Smooth muscle cell (in vitro differentiated cells): ENCODE measurements around the gene MXRA8. TPM values are rescaled to one million over a fixed set of nuclear protein-coding genes. Genes with fewer than 3 reads are reported as not detected.

Experiments used
- DNase-seq: peaks from one replicate; lab custom pipeline; 2025; ENCODE audit not compliant: unreplicated experiment; lab: John Stamatoyannopoulos, UW
- H2AFZ ChIP-seq: fragments of 200-600 bp; sonication (generic); 2 replicates; pipeline ENCODE4 v1.6.0; 2016; ENCODE audit warnings: antibody characterized with exemption, low read depth, mild to moderate bottlenecking
- H3F3A ChIP-seq: fragments of 200-600 bp; sonication (generic); 2 replicates; pipeline ENCODE4 v1.6.0; 2017; ENCODE audit warnings: antibody characterized with exemption, low read depth
- H3K27ac ChIP-seq: fragments of 200-600 bp; sonication (generic); 2 replicates; pipeline ENCODE4 v1.5.1; 2016; ENCODE audit warnings: low read depth, mild to moderate bottlenecking
- H3K27me3 ChIP-seq: fragments of 200-600 bp; sonication (generic); 2 replicates; pipeline ENCODE4 v1.6.1; 2016; ENCODE audit warnings: low read depth, mild to moderate bottlenecking
- H3K36me3 ChIP-seq: fragments of 200-600 bp; sonication (generic); 2 replicates; pipeline ENCODE4 v1.5.1; 2016; ENCODE audit warnings: low read depth
- H3K4me1 ChIP-seq: fragments of 200-600 bp; sonication (generic); 2 replicates; pipeline ENCODE4 v1.5.1; 2016; ENCODE audit warnings: low read depth
- H3K4me2 ChIP-seq: fragments of 200-600 bp; sonication (generic); 2 replicates; pipeline ENCODE4 v1.6.0; 2016; ENCODE audit warnings: mild to moderate bottlenecking
- H3K4me3 ChIP-seq: fragments of 200-600 bp; sonication (generic); 2 replicates; pipeline ENCODE4 v1.5.1; 2016; ENCODE audit warnings: mild to moderate bottlenecking
- H3K79me2 ChIP-seq: fragments of 200-600 bp; sonication (generic); 2 replicates; pipeline ENCODE4 v1.6.0; 2016; ENCODE audit warnings: low read depth, mild to moderate bottlenecking
- H3K9ac ChIP-seq: fragments of 200-600 bp; sonication (generic); 2 replicates; pipeline ENCODE4 v1.6.0; 2016; ENCODE audit warnings: low read depth
- H3K9me3 ChIP-seq: fragments of 200-600 bp; sonication (generic); replicated peaks from 2 replicates; pipeline ENCODE4 v1.5.1; 2016; ENCODE audit warnings: low read depth
- H4K20me1 ChIP-seq: fragments of 200-600 bp; sonication (generic); 2 replicates; pipeline ENCODE4 v1.6.0; 2016; ENCODE audit warnings: low read depth
- WGBS: methylation state at CpG from one replicate; pipeline ENCODE4 v1.1.7; 2016; ENCODE audit warnings: low lambda C conversion rate; 5-methylcytosine and 5-hydroxymethylcytosine counted together
- polyA plus RNA-seq: library from polyadenylated mRNA; unstranded; fragments of >200 nt; fragmentation: Nextera tagmentation; extraction: Ambion mirVana; gene quantifications from 2 replicates; pipeline ENCODE4 v1.2.1, GENCODE V29; 2016
- total RNA-seq: library from RNA; depleted of rRNA; stranded (reverse); fragments of >200 nt; gene quantifications from 2 replicates; pipeline ENCODE4 v1.2.3, GENCODE V29; 2014
- TF ChIP-seq, protein P1 (sequence below): fragments of 200-600 bp; sonication (generic); IDR thresholded peaks from 2 replicates; pipeline ENCODE4 v1.5.1; 2017; ENCODE audit warnings: borderline replicate concordance, mild to moderate bottlenecking, antibody characterized with exemption; ENCODE audit not compliant: insufficient read depth, poor library complexity, severe bottlenecking

The MXRA8 gene
- total and polyA plus RNA-seq, 2 experiments from 2014 or later, result 266 to 597 TPM

DNA sequence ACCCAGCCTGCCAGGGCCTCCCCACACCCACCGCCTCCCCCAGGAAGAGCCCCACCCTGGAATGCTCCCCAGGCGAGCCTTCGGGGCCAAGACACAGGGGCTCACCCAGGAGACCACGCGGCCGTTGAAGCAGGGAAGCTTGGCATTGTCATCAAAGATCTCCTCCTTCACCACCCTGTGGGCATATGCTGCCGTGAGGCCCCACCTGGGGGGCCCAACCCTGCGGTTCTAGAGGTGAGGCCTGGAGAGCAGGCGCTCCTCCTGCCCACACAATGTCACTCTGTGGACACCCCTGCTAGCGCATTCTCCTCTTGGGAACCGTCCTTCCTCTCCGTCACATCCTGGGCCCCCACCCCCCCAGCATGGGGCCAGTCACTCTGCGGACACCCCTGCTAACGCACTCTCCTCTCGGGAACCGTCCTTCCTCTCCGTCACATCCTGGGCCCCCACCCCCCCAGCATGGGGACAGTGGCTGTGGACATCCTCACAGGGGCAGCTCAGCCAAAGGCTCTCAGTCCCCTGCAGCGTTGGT is 15.7 kb downstream of the MXRA8 start:
- peaks cover 74% of the 10 kb centered on the region for H4K20me1 ChIP-seq

DNA sequence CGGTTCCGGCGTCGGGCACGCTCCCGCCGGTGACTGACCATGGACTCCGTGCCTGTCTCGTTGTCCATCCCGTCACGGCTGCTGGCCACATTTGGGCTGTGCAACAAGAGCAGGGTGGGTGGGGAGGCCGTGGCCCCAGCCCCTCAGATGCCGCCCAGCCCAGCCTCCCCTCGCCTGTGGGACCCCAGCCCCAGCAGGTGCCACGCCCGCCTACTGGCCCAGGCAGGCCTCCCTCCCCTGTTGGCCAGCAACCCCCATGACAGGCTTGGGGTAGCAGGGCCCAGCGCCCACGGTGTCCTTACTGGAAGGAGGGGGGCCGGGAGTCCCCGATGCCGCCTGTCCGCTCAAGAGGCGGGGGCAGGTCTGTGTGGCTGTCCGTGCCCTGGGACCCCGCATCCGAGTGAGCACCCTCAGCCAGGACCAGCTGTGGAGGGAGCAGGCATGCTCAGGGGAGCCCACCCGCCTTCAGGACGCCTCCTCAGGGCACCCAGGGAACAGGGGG is 16.2 kb downstream of the MXRA8 start:
- no peaks in the 10 kb centered on the region for H3F3A ChIP-seq
- no peaks in the 10 kb centered on the region for H3K9me3 ChIP-seq
- H3K36me3 ChIP-seq, result no peaks in the 10 kb centered on the region
- H2AFZ ChIP-seq, result no peak overlapping the region
- no peak overlapping the region for H3K9ac ChIP-seq
- H3K79me2 ChIP-seq, result peaks cover 39% of the 10 kb centered on the region
- H3K27ac ChIP-seq, result no peak overlapping the region
- H3K4me2 ChIP-seq, result no peak overlapping the region
- DNase-seq, result no peak
- 96% methylated on average over 23 of the region's 28 CpGs for WGBS
- H3K4me3 ChIP-seq, result no peak overlapping the region
- TF ChIP-seq, protein P1, sequence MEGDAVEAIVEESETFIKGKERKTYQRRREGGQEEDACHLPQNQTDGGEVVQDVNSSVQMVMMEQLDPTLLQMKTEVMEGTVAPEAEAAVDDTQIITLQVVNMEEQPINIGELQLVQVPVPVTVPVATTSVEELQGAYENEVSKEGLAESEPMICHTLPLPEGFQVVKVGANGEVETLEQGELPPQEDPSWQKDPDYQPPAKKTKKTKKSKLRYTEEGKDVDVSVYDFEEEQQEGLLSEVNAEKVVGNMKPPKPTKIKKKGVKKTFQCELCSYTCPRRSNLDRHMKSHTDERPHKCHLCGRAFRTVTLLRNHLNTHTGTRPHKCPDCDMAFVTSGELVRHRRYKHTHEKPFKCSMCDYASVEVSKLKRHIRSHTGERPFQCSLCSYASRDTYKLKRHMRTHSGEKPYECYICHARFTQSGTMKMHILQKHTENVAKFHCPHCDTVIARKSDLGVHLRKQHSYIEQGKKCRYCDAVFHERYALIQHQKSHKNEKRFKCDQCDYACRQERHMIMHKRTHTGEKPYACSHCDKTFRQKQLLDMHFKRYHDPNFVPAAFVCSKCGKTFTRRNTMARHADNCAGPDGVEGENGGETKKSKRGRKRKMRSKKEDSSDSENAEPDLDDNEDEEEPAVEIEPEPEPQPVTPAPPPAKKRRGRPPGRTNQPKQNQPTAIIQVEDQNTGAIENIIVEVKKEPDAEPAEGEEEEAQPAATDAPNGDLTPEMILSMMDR, result no peak
- no peaks in the 10 kb centered on the region for H3K4me1 ChIP-seq
- H4K20me1 ChIP-seq, result peaks cover 69% of the 10 kb centered on the region
- no peaks in the 10 kb centered on the region for H3K27me3 ChIP-seq

More for the DNA sequence above, 15.7 kb downstream of the MXRA8 start:
- TF ChIP-seq, protein P1, result no peak
- Histone ChIP-seq H3K9ac (no peak overlapping the region), H3K4me1 (peaks cover 4% of the 10 kb centered on the region), H3K27ac (no peak overlapping the region), H3K4me3 (no peak overlapping the region), H3K4me2 (no peak overlapping the region), H3F3A (no peaks in the 10 kb centered on the region), H3K27me3 (no peaks in the 10 kb centered on the region), H3K79me2 (peaks cover 44% of the 10 kb centered on the region), H2AFZ (no peak overlapping the region), H3K9me3 (no peaks in the 10 kb centered on the region), H3K36me3 (no peaks in the 10 kb centered on the region)
- DNase-seq, result no peak
- WGBS, result 95% methylated on average over 18 of the region's 18 CpGs

DNA sequence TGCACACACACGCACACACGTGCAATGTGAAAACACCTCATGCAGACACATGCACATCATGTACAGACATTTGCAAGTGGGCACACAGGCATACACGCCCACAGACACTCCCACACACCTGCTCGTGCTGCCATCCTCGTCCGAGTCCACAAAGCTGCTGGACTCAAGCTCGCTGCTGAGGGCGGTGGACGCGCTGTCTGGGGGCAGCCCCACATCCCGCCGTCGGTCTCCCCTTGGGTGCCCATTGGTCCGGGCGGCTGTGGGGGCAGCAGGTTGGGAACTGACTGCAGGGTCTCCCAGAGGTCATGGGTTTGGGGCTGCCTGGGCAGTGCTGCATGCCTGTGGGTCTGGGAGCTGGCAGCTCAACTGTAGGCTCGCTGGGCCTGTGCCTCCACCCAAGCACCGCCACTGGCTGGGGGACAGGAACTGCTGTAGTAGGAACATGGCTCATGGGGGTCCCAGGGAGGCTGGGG is 16.8 kb downstream of the MXRA8 start:
- Histone ChIP-seq H3K9ac (no peak overlapping the region), H3K4me3 (no peak overlapping the region), H2AFZ (no peak overlapping the region), H3K27me3 (no peaks in the 10 kb centered on the region), H4K20me1 (peaks cover 63% of the 10 kb centered on the region), H3K4me1 (no peaks in the 10 kb centered on the region), H3K36me3 (no peaks in the 10 kb centered on the region), H3K79me2 (peaks cover 34% of the 10 kb centered on the region), H3F3A (no peaks in the 10 kb centered on the region), H3K4me2 (no peak overlapping the region), H3K9me3 (no peaks in the 10 kb centered on the region), H3K27ac (no peak overlapping the region)
- DNase-seq, result no peak
- TF ChIP-seq, protein P1, result no peak
- WGBS, result 98% methylated on average over 17 of the region's 17 CpGs
